Measurements from ENCODE around the gene TDRKH.

GRCh38 chr1:151811181-151811580 lies 20.9 kb upstream of the TDRKH start:
- no peak for TF ChIP-seq CTCF (IDR thresholded peaks at IDR 0.05)
- no peak for TF ChIP-seq POLR2A (IDR thresholded peaks at IDR 0.05)

Measured in esophagus squamous epithelium (tissue), 4 donors.